Prostate gland (tissue), 2 donors: ENCODE data around the gene VIPR2.

Experiments
- CTCF ChIP-seq, 4 experiments: fragments of 200-600 bp in 2 of 4; fragments of 450-650 bp in 2 of 4; sonication (generic) in 2 of 4; IDR thresholded peaks; 1 replicate in 3 of 4; 2 replicates in 1 of 4; pipeline ENCODE4 v1.5.1; 2016 to 2019; ENCODE audit warnings: antibody characterized with exemption in 4 of 4, mild to moderate bottlenecking in 2 of 4, moderate library complexity in 2 of 4
- POLR2A ChIP-seq: fragments of 450-650 bp; IDR thresholded peaks from one replicate; pipeline ENCODE4 v1.6.1; 2016; ENCODE audit warnings: antibody characterized with exemption, mild to moderate bottlenecking
- POLR2AphosphoS5 ChIP-seq: sonication (generic); formaldehyde crosslinking; IDR thresholded peaks from one replicate; pipeline ENCODE4 v1.6.1; 2017; ENCODE audit warnings: antibody characterized with exemption

DNA sequence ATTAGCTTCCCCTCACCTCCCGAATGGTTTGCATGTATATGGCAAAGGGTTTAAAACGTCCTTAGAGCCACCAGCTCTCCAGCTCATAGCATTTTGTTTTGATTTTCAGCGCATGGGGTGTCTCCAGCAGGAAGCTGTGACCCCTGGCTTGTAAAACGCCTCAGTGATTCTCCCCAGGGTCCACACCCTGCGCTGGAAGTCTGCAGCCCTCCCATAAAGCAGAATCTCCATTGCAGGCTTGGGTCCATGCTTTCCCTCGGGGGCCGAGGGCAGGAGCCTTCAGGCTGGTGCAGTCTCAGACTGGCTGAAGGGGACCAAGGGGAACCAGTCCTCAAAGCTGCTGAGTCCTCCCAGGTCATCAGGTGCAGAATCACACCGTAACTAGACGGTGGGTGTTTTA lies 109.7 kb downstream of the VIPR2 start:
- TF ChIP-seq CTCF (IDR thresholded peaks at IDR 0.05) (no peak), POLR2A (no peak), POLR2AphosphoS5 (no peak)
